ENCODE measurements around the gene MIPEP.

- TF ChIP-seq CTCF (IDR thresholded peaks at IDR 0.05; ENCODE audit: low read depth, low read length, poor library complexity, severe bottlenecking) (no peak), EZH2phosphoT487 (IDR thresholded peaks at IDR 0.05; ENCODE audit: borderline replicate concordance, low read length) (no peak)
Observed at GRCh38 chr13:23695196-23695595, 194.0 kb downstream of the MIPEP start.
